ENCODE measurements around the gene ADPRH.

- TF ChIP-seq CTCF (IDR thresholded peaks at IDR 0.05; ENCODE audit: insufficient read depth, low read depth, low read length) (no peak), EZH2 (IDR thresholded peaks at IDR 0.05; ENCODE audit: insufficient read depth, low read length) (no peak)
Measured at GRCh38 chr3:119589102-119589773, 9.9 kb downstream of the ADPRH start.
